Cortex of kidney (tissue), 1 donor: ENCODE results near the gene OR7A10.

Source experiments
- DNase-seq: peaks from one replicate; lab custom pipeline; 2025; lab: John Stamatoyannopoulos, UW

The OR7A10 gene

DNA sequence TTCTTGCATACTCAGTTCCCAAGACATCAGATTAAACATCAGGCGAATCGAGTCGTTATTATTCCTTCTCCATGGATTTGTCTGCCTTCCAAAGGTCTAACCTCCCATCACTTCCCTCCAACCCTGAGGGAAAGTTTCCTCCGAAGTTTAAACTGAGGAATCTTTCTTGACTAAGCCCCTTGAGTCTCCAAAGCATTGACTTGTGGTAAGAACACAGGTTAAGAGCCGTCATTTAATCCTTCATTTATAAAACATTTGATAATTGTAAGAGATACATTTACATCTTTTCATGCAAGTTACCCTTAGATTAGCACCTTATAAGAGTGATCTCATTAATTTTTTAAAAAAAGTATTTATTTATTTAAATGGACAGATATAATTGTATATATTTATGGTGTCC, at the start of gene OR7A10:
Gene OR7A10 (minus strand): TSS at position 101 of the 400 bp plus-strand sequence. CDS start 7,045 bp downstream, outside the sequence.
- no peak for DNase-seq

DNA sequence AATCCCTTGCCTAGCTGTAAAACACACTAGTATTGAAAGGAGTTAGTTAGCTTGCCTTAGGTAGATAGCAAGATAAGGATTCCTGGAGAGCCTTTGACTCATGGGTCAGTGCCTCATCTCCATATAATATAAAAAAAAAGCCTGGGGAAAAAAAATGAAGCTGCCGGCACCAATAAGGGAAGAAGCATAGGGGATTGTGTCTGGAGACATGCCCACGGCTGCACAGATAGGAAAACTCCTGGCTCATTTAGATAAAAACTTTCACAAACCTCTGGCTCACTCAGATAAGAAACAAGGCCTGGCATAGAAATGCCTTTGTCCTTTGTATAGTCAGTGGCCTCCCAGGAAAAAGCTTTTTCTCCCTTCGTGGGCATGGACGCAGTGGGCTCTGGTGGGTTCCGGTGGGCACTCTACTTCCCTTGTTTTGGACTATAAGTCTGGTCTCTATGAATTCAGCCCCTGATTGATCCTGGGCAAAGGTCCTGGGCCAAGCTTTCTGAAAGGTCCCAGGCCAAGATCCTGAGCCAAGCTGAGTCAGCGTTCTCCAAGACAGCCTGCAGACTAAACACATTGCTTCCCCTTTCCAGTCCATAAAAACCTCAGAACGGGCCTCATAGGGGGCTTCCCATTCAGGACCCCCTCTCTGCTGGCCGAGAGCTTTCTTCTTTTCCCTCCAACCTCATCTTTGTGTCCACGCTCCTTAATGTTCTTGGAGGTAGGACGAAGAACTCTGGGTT, 42.1 kb upstream of the OR7A10 start:
- DNase-seq, result no peak

DNA sequence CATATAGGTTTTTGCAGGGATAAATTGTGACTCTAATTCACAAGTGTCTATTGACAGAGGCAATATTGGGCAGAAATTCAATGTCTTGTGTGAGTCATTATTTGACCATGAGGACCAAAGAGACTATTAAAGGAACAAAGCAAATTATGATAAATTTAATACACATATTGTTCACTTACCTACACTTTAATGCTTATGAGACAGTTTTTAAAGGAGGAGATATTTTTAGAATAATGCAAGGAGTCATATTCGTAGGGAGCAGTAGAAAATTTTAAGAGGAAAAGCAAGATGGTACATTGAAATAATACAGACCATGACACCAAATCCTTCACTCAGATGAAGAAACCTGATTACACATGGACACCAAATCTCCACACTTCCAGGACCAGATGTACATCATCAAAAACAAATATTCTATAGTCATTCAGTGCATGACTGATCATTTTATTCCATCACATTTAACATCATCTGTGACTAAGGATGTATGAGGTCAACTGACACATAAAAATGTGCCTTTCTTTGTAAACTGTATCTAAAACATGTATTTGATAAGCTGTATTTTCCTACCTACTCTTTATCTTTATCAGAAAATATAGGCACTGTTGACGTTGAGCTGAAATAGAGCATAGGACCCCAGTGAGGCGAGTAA, 41.4 kb upstream of the OR7A10 start:
- DNase-seq, result no peak

DNA sequence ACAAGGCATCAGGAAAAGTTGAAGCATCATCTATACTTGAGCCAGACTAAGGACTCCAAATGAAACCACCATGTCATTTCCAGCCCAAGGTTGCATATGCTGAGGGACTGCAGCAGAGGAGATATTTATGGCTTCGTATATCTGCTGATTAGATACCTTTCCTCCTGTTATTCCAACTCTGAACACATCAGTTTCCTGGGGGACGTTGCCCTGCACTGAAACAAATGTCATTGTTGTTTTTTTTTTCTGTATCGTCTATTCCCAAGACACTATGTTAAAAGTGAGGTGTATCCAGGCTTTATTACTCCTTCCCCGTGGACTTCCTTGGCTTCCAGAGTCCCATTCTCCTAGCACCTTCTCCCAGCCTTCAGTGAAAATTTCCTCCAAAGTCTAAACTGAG, 37.3 kb upstream of the OR7A10 start, which contains the start of gene OR7A17:
Gene OR7A17 (minus strand): TSS at position 101 of the 400 bp plus-strand sequence. CDS start 4,777 bp downstream, outside the sequence.
- DNase-seq, result no peak

DNA sequence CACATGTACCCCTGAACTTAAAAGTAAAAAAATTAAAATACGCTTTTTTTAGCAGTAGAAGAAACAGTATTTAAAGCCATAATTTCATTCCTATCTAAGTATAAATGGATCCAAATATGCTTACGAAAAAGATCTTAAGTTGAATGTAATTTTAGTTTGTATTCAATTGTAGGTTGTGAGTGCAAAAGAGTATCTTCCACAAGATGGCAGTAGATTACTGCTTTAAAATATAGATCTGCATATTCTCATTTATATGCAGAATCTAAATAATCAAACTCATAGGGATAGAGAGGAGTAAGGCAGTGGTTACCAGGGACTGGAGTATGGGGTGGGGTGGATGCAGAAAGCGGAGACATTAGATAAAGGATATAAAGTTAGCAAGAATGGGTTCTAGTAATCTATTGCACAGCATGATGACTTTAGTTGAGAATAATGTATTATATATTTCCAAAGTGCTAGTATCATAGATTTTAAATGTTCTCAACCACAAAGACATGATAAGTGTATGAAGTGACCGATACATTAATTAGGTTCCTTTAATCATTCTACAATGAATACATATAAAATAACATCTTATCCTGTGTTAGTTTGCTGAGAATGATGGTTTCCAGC, 23.0 kb upstream of the OR7A10 start:
- DNase-seq, result no peak

DNA sequence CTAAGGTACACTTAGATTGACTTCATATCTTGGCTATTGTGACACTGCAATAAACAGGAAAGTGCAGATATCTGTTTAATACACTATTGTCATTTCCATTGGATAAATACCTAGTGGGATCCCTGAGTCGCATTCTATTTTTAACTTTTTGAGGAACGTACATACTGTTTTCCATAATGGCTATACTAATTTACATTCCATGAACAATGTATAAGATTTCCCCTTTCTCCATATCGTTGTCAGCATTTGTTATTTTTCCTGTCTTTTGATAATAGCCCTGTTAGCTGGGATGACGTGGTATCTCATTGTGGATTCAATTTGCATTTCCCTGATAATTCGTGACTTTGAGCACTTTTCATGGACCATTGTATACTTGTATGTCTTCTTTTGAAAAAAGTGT, 19.8 kb upstream of the OR7A10 start:
- DNase-seq, result no peak

DNA sequence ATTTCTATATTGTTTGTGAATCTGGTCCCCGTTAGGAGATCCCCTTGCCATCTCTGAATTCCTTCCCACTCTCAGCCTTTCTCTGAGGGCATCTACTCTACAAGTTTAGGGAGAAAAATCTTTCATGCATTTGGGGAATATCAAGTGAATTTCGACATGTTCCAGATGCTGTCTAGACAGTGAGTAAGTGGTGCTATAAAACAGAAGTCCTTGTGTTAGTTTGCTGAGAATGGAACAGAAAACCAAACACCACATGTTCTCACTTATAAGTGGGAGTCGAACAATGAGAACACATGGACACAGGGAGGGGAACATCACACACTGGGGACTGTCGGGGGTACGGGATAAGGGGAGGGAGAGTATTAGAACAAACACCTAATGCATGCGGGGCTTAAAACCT, 5.1 kb downstream of the OR7A10 start:
- DNase-seq, result no peak

DNA sequence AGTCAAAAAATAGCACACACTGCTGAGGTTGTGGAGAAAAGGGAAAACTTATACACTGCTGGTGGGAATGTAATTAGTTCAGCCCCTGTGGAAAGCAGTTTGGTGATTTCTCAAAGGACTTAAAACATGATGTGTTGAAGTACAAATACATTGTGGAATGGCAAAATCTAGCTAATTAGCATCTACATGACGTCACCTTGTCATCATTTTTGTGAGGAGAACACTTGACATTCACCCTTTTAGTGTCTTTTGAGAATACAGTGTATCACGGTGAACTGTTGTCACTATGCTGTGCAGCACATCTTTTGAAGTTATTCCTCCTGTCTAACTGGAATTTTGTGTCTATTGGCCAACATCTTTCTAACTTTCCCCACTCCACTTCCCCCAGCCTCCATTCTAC, 5.6 kb downstream of the OR7A10 start:
- no peak for DNase-seq

DNA sequence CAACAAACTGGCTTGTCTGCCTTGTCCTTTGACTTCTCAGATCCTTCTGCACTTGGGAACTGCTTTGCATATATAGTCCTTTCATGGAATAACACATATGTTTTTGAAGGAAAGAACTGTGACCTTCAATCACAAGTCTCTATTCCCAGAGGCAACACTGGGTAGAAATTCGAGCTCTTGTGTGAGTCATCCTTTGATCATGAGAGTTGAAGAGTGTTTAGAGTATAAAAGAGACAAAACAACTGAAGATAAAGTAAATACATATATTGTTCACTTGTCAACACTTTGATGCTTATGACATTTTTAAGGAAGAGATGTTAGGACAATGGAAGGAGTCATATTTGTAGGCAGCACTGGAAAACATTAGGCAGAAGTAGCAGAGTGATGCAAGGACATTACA, 8.5 kb downstream of the OR7A10 start:
- DNase-seq, result no peak

DNA sequence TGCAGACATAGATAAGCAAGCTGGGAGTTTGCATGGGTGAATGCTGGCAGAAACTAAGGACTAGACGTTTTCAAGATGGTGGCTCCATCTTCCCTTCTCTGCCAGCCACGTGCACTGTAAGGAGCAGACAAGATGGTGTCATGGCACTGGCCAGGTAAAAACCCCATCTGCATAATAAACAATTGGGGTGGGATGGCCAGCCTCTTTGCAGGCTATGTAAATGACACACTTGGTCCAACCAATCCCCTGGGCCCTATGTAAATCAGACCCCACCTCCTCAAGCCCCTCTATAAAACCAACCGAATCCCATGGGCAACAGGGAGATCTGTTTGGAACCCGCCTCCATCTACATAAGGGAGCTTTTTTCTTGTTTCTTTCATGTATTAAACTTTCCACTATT, 11.3 kb downstream of the OR7A10 start:
- DNase-seq, result no peak

DNA sequence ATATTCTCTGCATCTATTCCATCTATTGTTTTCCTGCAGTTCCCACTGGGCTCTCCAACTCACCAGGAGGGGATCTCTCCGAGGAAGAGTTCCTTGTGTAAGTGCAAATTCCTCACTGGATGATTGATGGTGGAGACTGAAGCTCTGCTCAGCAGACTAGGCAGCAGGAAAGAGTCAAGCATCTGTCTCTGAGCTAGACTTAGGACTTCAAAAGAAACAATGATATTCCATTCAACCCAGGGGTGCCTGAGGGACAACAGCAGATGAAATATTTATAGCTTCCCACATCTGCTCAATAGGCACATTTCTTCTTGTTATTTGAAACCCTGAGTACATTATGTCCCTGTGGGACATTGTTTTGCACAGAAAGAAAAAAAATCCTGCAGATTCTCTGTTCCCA, 13.7 kb downstream of the OR7A10 start, which contains the start of the genes OR7A5 and OR7C1:
Gene OR7A5 (minus strand): TSS at position 175 of the 400 bp plus-strand sequence. CDS start 6,944 bp downstream, outside the sequence.
Gene OR7C1 (minus strand): TSS at position 175 of the 400 bp plus-strand sequence. CDS start 35,049 bp downstream, outside the sequence.
- no peak for DNase-seq

DNA sequence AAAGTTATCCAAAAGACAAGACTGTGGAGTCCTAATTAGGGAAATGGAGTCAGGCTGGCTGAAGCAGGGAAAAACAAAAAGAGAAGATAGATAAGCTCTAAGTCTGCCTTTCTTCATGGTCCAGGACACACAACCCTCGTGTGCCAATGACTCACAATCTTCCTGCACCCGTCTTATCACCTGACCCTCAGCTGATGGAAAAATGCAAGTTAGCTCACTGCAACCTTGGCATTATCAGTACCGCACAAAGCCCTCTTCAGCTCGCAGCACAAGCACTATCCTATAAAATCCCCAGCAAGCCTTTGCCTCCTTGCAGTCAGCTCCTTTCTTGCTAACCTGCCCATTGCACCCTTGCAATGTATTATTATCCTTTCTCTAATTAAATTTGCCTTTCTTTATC, 18.0 kb downstream of the OR7A10 start:
- no peak for DNase-seq

DNA sequence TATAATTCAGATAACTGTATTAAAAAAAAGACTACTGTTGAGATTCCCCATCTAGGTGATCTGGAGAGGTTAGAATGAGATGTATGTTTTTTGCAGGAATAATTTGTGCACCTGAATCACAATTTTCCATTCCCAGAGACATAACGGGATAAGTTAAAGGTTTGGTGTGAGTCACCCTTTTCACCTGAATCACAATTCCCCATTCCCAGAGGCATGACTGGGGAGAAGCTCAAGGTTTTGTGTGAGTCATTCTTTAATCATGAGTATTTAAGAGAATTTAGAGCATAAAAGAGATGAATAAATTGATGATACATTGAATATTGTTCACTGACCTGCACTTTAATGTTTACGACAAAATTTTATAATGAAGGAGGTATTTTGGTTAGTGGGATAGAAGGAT, 22.7 kb downstream of the OR7A10 start:
- no peak for DNase-seq

DNA sequence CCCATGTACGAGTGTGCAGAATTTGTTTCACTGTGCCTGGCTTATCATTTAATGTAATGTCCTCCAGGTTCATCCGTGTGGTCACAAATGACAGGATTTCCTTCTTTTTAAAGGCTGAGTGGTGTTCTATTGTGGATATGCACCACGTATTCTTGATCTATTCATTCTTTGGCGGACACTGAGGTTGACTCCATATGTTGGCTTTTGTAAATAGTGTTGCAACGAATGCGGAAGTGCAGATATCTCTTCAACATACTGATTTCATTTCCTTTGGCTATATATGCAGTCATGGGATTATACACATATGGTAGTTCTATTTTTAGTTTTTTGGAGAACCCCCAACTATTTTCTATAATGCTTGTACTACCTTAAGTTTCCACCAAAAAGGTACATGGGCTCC, 26.8 kb downstream of the OR7A10 start:
- no peak for DNase-seq

DNA sequence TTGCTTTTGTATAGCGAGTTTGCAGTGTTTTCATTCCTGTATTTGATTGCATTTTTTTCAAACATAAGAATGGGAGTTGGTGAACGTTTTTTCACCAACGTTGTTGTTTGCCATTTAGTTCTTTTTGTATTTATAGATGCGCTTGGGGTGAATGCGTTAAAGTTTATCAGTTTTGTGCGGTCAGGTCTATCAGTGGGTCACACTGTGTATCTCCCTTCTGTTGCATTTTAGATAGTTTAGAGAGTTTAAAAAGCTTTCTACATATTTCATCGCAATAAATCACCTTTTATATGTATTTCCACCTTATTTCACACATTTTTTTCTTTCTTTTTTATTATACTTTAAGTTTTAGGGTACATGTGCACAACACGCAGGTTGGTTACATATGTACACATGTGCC, 30.1 kb downstream of the OR7A10 start:
- no peak for DNase-seq

DNA sequence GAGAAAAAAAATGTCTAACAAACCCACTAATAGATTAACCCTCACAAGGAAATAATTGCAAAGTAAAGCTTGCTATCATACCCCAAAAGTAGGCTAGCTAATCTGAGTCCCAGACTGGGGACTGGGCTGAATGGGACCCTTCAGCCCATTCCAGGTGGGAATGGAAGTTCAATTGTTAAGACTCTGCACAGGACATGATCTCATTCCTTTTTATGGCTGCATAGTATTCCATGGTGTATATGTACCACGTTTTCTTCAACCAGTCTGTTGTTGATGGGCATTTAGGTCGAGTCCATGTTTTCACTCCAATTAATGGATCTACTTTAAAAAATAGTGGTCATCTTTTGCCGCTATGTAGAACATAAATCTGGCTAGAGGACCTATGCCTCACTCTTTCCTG, 31.7 kb downstream of the OR7A10 start:
- DNase-seq, result no peak

DNA sequence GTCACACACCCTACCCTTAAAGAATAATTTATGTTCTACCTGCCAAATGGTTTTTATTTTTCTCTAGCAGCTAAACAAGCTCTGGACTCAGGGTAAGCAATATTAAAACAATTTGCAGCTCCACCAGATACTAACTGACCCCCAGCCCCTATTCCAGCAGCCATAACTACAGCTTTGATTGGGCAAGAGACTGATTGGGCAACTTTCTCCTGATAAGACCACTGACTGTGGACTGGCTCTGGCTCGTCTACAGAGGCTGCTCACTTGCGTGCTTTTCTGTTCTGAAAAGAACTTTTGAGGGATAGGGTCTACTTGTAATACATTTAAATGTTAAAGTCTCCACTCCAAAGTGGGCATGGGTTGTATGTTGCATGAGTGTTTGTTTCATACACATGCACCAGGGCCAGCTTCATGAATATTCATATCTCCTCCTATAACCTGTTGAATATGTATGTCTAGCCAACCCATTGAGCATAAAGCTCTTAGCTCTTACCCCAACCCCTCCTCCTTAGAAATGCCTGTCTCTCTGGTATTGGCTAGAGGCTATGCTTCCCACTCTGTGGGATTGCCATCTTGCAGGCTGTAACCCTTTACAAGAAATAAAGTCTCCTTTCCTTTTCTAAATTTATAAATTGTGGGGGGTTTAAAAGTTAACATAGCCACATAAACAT, 33.6 kb downstream of the OR7A10 start:
- no peak for DNase-seq

DNA sequence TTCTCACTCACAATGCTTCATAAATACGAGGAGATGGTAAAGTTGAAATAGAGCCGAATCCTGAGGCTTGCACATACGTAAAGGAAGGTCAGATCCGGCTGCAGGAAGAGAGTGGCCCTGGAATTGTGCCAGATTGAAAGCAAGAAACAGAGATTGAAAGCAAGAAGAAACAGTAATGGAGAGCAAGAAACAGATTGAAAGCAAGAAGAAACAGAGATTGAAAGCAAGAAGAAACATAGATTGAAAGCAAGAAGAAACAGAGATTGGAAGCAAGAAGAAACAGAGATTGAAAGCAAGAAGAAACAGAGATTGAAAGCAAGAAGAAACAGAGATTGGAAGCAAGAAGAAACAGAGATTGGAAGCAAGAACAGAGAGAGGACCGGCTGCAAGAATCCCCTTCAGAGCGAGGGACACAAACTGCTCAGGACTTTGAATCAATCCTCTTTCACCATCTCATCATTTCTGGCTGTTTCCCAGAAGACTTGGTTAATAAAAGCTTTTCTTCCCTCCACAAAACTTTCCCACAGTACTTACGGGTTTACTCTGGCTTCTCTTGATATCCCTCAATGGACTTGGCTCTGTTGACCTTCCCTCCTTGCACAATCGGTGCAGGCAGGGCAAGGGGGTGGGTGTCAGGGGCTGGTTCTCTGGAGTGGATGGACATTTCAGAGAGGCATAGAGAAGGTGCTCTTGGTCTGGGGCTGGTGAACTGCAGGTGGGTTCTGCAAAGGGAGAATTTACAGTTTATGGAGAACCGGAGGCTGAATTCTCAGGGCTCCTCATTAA, 39.3 kb downstream of the OR7A10 start:
- DNase-seq, result no peak

DNA sequence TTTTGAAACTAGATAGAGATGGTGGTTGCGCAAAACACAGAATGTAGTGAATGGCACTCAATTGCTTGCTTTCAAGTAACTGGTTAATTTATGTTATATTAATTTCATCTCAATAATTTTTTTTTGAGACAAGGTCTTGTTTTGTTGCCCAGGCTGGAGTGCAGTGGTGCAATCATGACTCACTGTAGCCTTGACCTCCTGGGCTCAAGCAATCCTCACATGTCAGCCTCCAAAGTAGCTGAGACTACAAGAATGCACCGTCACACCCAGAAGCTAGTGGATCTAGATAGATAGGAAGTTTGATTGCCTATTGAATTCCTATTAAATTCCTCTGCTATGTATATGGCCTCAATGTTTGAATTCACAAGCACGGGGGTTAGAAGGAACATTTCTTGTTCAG, 44.0 kb downstream of the OR7A10 start:
- no peak for DNase-seq

DNA sequence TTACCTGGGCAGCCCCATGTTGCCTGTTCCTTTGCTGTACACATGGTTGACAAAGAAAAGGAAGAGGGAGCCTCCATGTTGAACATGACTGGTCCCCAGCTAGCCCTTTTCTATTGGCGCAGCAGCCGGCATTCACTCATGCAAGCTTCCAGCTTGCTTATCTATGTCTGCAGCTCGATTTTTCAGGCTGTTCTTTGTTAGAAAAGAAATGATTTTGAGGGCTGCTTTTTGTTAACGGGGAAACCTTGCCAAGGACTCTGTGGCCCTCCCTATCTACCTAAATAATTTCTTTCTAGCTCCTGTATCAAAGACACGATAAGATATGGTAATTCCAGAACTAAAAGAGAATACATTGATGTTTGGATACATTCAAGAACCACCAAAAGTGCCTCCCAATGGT, 50.0 kb downstream of the OR7A10 start:
- DNase-seq, result no peak

DNA sequence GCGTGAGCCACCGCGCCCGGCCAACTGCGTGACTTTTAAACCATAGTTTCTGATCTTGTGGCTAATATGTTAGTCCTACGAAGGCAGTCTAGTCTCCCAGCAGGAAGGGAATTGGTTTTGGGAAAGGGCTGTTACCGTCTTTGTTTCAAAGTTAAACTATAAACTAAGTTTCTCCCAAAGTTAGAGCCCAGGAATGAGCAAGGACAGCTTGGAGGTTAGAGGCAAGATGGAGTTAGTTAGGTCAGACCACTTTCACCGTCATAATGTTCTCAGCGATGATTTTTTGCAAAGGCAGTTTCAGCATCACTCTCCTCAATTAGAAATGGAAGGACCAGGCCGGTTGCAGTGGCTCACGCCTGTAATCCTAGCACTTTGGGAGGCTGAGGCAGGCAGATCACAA, 52.7 kb downstream of the OR7A10 start:
- DNase-seq, result no peak
